GM12801 (cell line): Measurements from ENCODE around the gene TPCN2.

Source experiments
- TF ChIP-seq, protein P1 (sequence below): IDR thresholded peaks from one replicate; pipeline ENCODE4 v1.5.1; 2011; ENCODE audit warnings: control low read depth; ENCODE audit not compliant: insufficient read length; ENCODE audit errors: extremely low read depth

Gene TPCN2

DNA sequence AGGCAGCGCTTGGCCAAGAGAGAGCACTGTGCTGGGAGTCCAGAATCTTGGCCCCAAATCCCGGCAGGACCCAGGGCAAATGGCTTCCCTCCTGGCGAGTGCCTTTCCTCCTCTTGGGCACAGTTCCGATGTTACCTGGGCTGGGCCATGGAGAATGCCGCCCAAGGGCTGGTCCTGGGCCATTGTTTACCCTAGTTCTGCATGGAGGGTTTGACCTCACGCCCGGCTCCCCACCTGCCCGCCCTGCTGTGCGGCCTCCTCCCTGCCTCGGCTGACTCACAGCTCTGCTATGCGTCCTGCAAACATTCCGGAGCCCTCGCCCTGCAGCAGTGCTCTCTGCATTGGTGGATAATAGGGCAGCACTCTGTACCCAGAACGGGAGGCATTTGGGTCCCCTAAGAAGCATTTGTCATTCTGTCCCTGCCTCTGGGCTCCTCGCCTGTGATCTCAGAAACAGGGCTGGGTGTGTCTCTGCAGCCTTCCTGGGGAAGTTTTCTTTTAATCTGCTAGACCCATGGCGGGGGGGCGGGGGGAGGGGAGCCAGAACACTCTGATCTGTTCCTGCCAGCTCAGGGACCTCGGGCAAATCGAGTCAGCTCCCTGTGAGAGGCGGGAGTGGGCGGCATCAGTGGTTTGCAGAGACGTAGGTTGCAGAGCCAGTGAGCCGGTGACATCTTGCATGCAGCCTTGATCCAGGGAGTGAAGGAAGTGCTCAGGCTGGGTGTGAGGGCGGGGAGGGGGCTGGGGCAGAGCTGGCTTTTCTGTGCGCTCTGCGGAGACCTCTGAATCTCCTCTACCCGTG, 74.1 kb downstream of the TPCN2 start:
- TF ChIP-seq, protein P1, sequence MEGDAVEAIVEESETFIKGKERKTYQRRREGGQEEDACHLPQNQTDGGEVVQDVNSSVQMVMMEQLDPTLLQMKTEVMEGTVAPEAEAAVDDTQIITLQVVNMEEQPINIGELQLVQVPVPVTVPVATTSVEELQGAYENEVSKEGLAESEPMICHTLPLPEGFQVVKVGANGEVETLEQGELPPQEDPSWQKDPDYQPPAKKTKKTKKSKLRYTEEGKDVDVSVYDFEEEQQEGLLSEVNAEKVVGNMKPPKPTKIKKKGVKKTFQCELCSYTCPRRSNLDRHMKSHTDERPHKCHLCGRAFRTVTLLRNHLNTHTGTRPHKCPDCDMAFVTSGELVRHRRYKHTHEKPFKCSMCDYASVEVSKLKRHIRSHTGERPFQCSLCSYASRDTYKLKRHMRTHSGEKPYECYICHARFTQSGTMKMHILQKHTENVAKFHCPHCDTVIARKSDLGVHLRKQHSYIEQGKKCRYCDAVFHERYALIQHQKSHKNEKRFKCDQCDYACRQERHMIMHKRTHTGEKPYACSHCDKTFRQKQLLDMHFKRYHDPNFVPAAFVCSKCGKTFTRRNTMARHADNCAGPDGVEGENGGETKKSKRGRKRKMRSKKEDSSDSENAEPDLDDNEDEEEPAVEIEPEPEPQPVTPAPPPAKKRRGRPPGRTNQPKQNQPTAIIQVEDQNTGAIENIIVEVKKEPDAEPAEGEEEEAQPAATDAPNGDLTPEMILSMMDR: no peak

DNA sequence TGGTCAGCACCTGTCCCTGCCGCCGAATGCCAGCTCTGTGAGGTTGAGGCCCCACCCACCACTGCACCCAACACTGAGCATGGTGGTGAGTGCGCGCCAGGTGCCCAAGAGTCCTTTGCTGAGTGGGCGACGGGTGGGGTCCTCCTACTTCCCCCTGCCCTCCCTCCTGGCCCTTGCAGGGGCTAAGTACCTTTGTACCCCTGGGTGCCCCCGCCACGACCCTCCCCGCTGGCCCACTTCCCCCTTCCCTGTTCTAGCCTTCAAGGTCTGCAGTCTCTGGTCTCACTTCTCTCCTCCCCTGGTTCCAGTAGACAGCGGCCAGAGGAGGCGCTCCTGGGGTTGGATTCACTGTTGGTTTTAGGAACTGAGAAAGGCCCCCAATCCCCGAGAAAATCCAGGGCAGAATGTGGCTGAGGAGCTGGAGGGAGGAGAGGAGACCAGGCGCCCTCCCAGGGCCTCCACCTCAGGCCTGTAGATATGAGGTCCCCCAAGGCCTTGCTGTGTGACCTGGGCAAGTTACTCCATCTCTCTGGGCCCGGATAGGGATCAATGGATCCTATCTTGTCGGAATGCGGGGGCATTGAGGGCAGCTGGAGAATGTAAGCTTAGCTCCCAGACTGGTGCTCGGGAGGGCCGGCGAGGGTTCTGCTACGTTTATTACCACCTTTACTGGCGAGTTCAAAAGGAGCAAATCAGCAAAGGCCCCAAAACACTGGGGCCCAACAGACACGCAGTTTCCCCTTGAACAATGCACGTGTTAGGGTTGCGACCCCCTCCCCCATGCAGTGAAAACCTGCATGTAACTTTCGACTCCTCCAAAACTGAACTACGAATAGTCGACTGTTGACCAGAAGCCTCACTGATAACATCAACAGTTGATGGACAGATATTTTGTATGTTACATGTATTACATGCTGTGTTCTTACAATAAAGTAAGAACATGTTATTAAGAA, 75.1 kb downstream of the TPCN2 start:
- TF ChIP-seq, protein P1: no peak

DNA sequence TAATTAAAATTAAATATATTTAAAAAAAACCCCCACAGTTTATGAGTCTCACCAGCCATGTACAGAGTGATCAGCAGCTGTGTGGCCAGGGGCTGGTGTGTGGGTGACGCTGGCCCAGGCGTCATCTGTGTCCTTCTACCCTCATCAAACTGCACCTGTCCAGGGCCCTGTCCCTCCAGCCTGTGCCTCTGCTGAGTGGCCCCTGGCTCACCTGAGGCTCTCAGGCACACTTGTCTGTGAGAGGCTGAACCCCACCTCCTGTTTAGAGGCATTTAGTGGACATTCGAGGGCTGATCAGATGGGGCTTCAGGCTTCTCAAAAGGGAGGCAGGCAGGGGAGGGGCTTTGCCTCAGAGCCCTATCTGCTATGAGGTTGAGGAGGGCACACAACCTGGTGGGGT, 77.1 kb downstream of the TPCN2 start:
- TF ChIP-seq, protein P1: no peak

DNA sequence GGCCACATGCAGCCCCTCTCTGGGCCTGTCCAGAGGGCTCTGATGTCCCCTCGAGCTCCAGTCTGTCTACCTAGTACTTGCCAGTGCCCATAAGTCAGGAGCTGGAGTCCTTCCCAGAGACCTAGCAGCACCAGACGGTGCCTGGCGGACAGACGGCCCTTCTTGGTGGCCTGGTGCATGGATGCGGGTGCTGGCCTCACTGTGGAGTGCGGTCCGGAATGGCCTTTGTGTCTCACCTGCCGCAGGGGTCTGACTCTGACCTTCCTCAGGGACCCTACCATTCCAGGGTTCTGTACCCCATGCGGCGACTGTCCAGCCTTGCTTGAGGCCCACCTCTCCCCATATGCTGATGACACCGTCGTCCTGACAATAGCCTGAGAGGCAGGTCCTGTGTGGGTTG, 77.6 kb downstream of the TPCN2 start:
- TF ChIP-seq, protein P1: no peak

DNA sequence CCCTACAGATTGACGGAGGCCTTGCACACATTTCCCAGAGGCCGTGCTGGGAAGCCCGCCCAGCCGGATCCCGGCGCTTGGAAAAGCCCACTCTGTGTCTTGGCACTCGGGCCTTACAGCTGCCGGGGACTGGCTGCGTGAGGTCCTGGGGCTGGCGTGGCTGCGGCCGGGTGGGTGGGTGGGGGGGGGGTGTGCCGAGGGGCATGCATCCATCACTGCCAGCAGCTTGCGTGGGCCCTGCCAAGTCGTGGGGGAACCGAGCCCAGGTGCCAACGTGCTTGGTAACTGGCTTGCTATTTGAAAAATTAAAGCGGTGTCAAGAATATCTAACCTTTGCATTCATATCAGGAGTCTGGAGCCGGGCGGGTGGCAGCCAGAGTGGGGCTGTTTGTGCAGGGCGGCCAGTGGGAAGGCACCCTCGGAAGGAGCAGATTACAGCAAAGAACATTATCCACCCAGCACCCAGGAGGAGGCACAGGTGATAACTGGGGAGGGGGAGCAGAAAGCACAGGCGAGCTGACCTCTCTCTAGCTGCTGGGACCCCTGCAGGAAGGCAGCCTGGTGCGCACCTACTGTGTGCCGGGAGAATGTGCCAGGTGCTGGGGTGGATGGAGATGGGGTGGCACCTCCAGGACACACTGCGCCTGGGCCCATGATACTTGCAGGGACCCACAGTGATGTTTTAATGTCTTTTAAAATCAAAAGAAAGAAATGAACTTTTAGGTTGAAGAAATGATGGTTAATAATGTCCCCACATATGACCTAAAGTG, 78.5 kb downstream of the TPCN2 start:
- TF ChIP-seq, protein P1: no peak

DNA sequence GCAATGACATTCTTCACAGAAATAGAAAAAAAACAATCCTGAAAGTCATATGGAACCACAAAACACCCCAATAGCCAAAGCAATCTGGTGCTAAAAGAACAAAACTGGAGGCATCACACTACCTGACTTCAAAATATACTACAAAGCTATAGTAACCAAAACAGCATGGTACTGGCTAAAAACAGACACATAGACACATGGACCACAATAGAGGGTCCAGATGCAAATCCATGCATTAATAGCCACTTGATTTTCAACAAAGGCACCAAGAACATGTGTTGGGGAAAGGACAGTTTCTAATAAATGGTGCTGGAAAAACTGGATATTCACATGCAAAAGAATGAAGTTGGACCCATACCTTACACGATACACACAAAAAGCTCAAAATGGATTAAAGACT, 79.2 kb downstream of the TPCN2 start:
- TF ChIP-seq, protein P1: no peak

DNA sequence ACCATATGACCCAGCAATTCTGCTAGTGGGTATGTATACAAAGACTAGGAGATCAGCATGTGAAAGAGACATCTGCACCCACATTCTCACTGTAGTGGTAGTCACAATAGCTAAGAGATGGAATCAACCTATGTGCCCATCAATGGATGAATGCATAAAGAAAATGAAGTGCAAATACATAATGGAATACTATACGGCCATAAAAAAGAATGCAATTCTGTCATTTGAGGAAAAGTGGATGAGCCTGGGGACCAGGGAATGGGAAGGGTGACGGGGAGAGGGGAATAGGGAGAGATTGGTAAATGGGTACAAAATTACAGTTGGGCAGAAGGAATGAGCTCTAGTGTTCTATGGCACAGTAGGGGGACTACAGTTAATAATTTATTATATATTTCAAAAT, 80.3 kb downstream of the TPCN2 start:
- TF ChIP-seq, protein P1: no peak
